IMR-90 (cell line): ENCODE results near the gene ENDOV. TPM values are rescaled to one million over a fixed set of nuclear protein-coding genes. Genes with fewer than 3 reads are reported as not detected.

Source experiments
- ATAC-seq: fragments of 200-7000 bp; cut with Tn5 transposase; 2 replicates; pipeline ENCODE4 v1.9.1; 2020; ENCODE audit warnings: low read depth, mild to moderate bottlenecking, moderate library complexity
- BruUV-seq: library from RNA; stranded (reverse); fragments of 400-500 nt; replicated peaks from 2 replicates; lab custom pipeline; 2021; lab: Mats Ljungman, UMichigan
- CTCF ChIA-PET: fragments of 300-600 bp; formaldehyde crosslinking; extraction: SDS; loops from one replicate; lab custom pipeline; 2021; ENCODE audit warnings: antibody characterized with exemption; lab: Yijun Ruan, JAX
- POLR2A ChIA-PET: fragments of 300-600 bp; sonication (Branson Sonifier 250); formaldehyde crosslinking; loops from one replicate; lab custom pipeline; 2022; ENCODE audit warnings: antibody characterized with exemption; ENCODE audit not compliant: unreplicated experiment; lab: Charles Lee
- DNase-seq: peaks from one replicate; pipeline ENCODE4 v3.0.0; 2013
- H2AFZ ChIP-seq: replicated peaks from 2 replicates; pipeline ENCODE3; 2013; ENCODE audit warnings: low read length, mild to moderate bottlenecking; ENCODE audit not compliant: poor library complexity
- H2AK5ac ChIP-seq: 2 replicates; pipeline ENCODE4 v1.6.1; 2013; ENCODE audit warnings: low read depth, low read length, inconsistent platforms
- H2AK9ac ChIP-seq: replicated peaks from 2 replicates; pipeline ENCODE3; 2013; ENCODE audit warnings: mild to moderate bottlenecking, low read depth, low read length, moderate library complexity; ENCODE audit not compliant: poor library complexity
- H2BK120ac ChIP-seq: 2 replicates; pipeline ENCODE4 v1.6.1; 2013; ENCODE audit warnings: low read depth, low read length, inconsistent platforms
- H2BK15ac ChIP-seq: 3 replicates; pipeline ENCODE4 v1.6.1; 2013; ENCODE audit warnings: low read depth, low read length, inconsistent platforms
- H2BK20ac ChIP-seq: 2 replicates; pipeline ENCODE4 v1.6.1; 2013; ENCODE audit warnings: low read depth, mild to moderate bottlenecking, inconsistent platforms, low read length, moderate library complexity
- H2BK5ac ChIP-seq: 2 replicates; pipeline ENCODE4 v1.6.1; 2013; ENCODE audit warnings: mild to moderate bottlenecking, low read depth, low read length, inconsistent platforms; ENCODE audit not compliant: poor library complexity, severe bottlenecking
- H3K14ac ChIP-seq: replicated peaks from 2 replicates; pipeline ENCODE4 v1.6.1; 2013; ENCODE audit warnings: low read depth, low read length, inconsistent platforms
- H3K18ac ChIP-seq: 2 replicates; pipeline ENCODE4 v1.6.1; 2013; ENCODE audit warnings: low read depth, low read length, control low read depth
- H3K23ac ChIP-seq: 2 replicates; pipeline ENCODE4 v1.6.1; 2013; ENCODE audit warnings: low read depth, low read length, inconsistent platforms
- H3K27ac ChIP-seq: 2 replicates; pipeline ENCODE4 v1.5.1; 2013; ENCODE audit warnings: mild to moderate bottlenecking, control low read depth, low read length; ENCODE audit not compliant: insufficient read depth
- H3K27me3 ChIP-seq: 2 replicates; pipeline ENCODE4 v1.6.1; 2013; ENCODE audit warnings: low read length; ENCODE audit not compliant: control insufficient read depth, insufficient read depth
- H3K36me3 ChIP-seq: 2 replicates; pipeline ENCODE4 v1.6.1; 2013; ENCODE audit warnings: low read length, mixed read lengths; ENCODE audit not compliant: control insufficient read depth, insufficient read depth
- H3K4ac ChIP-seq: 2 replicates; pipeline ENCODE4 v1.6.1; 2013; ENCODE audit warnings: low read depth, low read length, inconsistent platforms
- H3K4me1 ChIP-seq: 2 replicates; pipeline ENCODE4 v1.6.1; 2013; ENCODE audit warnings: low read length, mixed read lengths; ENCODE audit not compliant: control insufficient read depth, insufficient read depth
- H3K4me2 ChIP-seq: 2 replicates; pipeline ENCODE4 v1.6.1; 2013; ENCODE audit warnings: low read depth, mild to moderate bottlenecking, control low read depth, low read length, moderate library complexity
- H3K4me3 ChIP-seq: 2 replicates; pipeline ENCODE4 v1.5.1; 2013; ENCODE audit warnings: low read depth, mild to moderate bottlenecking, control low read depth, low read length, moderate library complexity; ENCODE audit not compliant: insufficient read depth
- H3K56ac ChIP-seq: 2 replicates; pipeline ENCODE4 v1.6.1; 2013; ENCODE audit warnings: low read length, inconsistent platforms; ENCODE audit not compliant: insufficient read depth; ENCODE audit errors: extremely low read depth
- H3K79me1 ChIP-seq, 2 experiments: 2 replicates each; pipeline ENCODE4 v1.6.1; 2013; ENCODE audit warnings: low read length in 2 of 2, inconsistent platforms in 1 of 2, low read depth in 1 of 2
- H3K9ac ChIP-seq: 2 replicates; pipeline ENCODE4 v1.6.1; 2013; ENCODE audit warnings: low read depth, low read length, control low read depth
- H3K9me1 ChIP-seq: 2 replicates; pipeline ENCODE4 v1.6.1; 2013; ENCODE audit warnings: low read length, inconsistent platforms; ENCODE audit not compliant: insufficient read depth
- H3K9me3 ChIP-seq: 2 replicates; pipeline ENCODE4 v1.6.1; 2013; ENCODE audit warnings: low read length; ENCODE audit not compliant: control insufficient read depth, insufficient read depth
- H4K20me1 ChIP-seq: 2 replicates; pipeline ENCODE4 v1.6.1; 2013; ENCODE audit warnings: low read length, inconsistent platforms; ENCODE audit not compliant: insufficient read depth
- H4K5ac ChIP-seq: 2 replicates; pipeline ENCODE4 v1.6.1; 2013; ENCODE audit warnings: mild to moderate bottlenecking, low read depth, low read length, control low read depth
- H4K8ac ChIP-seq, 2 experiments: 2 replicates each; pipeline ENCODE4 v1.6.1; 2013; ENCODE audit warnings: low read depth in 2 of 2, low read length in 2 of 2, control low read depth in 1 of 2, inconsistent platforms in 1 of 2
- H4K91ac ChIP-seq: 2 replicates; pipeline ENCODE4 v1.6.1; 2013; ENCODE audit warnings: low read depth, low read length, inconsistent platforms; ENCODE audit not compliant: insufficient read depth
- CEBPB ChIP-seq: IDR thresholded peaks from 2 replicates; pipeline ENCODE4 v1.6.1; 2012; ENCODE audit warnings: low read depth, low read length, improper control_type of control experiment
- MAFK ChIP-seq: IDR thresholded peaks from 2 replicates; pipeline ENCODE4 v1.6.1; 2012; ENCODE audit warnings: low read depth, low read length, improper control_type of control experiment
- MAZ ChIP-seq: IDR thresholded peaks from 2 replicates; pipeline ENCODE4 v1.6.1; 2012; ENCODE audit warnings: low read depth, mild to moderate bottlenecking, low read length, improper control_type of control experiment, moderate library complexity, borderline replicate concordance
- MXI1 ChIP-seq: IDR thresholded peaks from 2 replicates; pipeline ENCODE4 v1.6.1; 2012; ENCODE audit warnings: low read depth, mild to moderate bottlenecking, low read length, moderate library complexity, borderline replicate concordance
- SMC3 ChIP-seq: fragments of 150-350 bp; IDR thresholded peaks from 2 replicates; pipeline ENCODE4 v1.6.1; 2016; ENCODE audit warnings: low read depth, mild to moderate bottlenecking, antibody characterized with exemption, low read length, moderate library complexity
- WGBS, 2 experiments: methylation state at CpG; one replicate each; pipeline versions ENCODE4 v1.1.5 to v1.1.7; 2013; ENCODE audit warnings: missing lambda C conversion rate in 2 of 2; ENCODE audit not compliant: insufficient read length in 1 of 2; ENCODE audit errors: extremely low coverage in 2 of 2; 5-methylcytosine and 5-hydroxymethylcytosine counted together
- dilution Hi-C: fragments of 300-500 bp; cut with HindIII; formaldehyde crosslinking; loops from one replicate; pipeline ENCODE4 v1.14.3; 2018; ENCODE audit warnings: low sequenced_read_pairs; ENCODE audit not compliant: unreplicated experiment
- in situ Hi-C: fragments of 300-500 bp; cut with MboI; formaldehyde crosslinking; loops from 3 replicates; pipeline ENCODE4 v1.14.3; 2019; ENCODE audit warnings: low sequenced_read_pairs, inconsistent platforms, mixed read lengths
- intact Hi-C: fragments of 100-400 bp; cut with micrococcal nuclease; formaldehyde crosslinking; loops from 2 replicates; pipeline ENCODE4 v1.10.0; 2022
- polyA plus RNA-seq, 3 experiments: library from polyadenylated mRNA; depleted of rRNA; stranded (reverse); fragments of >200 nt; gene quantifications; 2 replicates each; pipeline ENCODE4 v1.2.3, GENCODE V29; 2012; ENCODE audit warnings: low replicate concordance in 1 of 3
- total RNA-seq: library from RNA; depleted of rRNA; stranded (reverse); fragments of >200 nt; gene quantifications from 2 replicates; pipeline ENCODE4 v1.2.3, GENCODE V29; 2012

ENDOV gene
- total and polyA plus RNA-seq, 2 of the 4 experiments (the other 2 are of a cell fraction), result 15.1 to 30.3 TPM

- ChIA-PET CTCF (no interaction called here), POLR2A (interaction anchor here (0.6 kb wide), 1 partner anchor 9 kb away, joined by 4 read pairs; no protein-coding TSS in a partner anchor)
- Histone ChIP-seq H4K8ac (no peak overlapping the region), H3K18ac (no peak overlapping the region), H3K4me1 (peaks cover 5% of the 10 kb centered on the region; the same call in 1 of the 2 replicates), H3K9me3 (no peaks in the 10 kb centered on the region), H2BK120ac (no peak overlapping the region), H3K9ac (no peak overlapping the region), H2BK5ac (no peak overlapping the region), H3K27ac (no peak overlapping the region), H3K4ac (no peak overlapping the region), H4K91ac (no peak overlapping the region), H3K36me3 (peaks cover 19% of the 10 kb centered on the region), H2BK20ac (no peak overlapping the region), H3K4me2 (no peak overlapping the region), H3K14ac (no peak overlapping the region), H4K5ac (no peak overlapping the region), H3K27me3 (no peaks in the 10 kb centered on the region), H2AK9ac (no peak overlapping the region), H3K4me3 (no peak overlapping the region), H3K23ac (no peak overlapping the region), H2BK15ac (no peak overlapping the region), H3K9me1 (peaks cover 23% of the 10 kb centered on the region), H2AK5ac (no peak overlapping the region), H3K79me1 (peaks cover 44 to 56% of the 10 kb centered on the region in 2 experiments), H2AFZ (no peak overlapping the region), H4K20me1 (peaks cover 29% of the 10 kb centered on the region), H3K56ac (no peak overlapping the region)
- no TSS peak for BruUV-seq
- TF ChIP-seq CEBPB (no peak), MXI1 (no peak), MAZ (no peak), MAFK (no peak), SMC3 (no peak)
- 84% methylated on average over 9 of the region's 11 CpGs; no CpG with 5 or more reads in 1 of the 2 experiments for WGBS, 2 experiments
- dilution Hi-C loops (no loop called here), in situ Hi-C loops (no loop called here), intact Hi-C loops (no loop called here)
- ATAC-seq (no peak), DNase-seq (no peak)
These were observed 4.3 kb downstream of the ENDOV start for GRCh38 chr17:80419255-80419654.
